Hematopoietic multipotent progenitor cell treated with erythropoietin and hydrocortisone succinate and interleukin-3 and kit ligand, for 8 days (in vitro differentiated cells): Measurements from ENCODE around the gene GRK5.
A peak's percentile ranks its signal among the peaks of the same experiment; 100 is the strongest.

Experiments
- DNase-seq: peaks from one replicate; pipeline ENCODE4 v3.0.0-alpha.2; 2015

The GRK5 gene

DNA sequence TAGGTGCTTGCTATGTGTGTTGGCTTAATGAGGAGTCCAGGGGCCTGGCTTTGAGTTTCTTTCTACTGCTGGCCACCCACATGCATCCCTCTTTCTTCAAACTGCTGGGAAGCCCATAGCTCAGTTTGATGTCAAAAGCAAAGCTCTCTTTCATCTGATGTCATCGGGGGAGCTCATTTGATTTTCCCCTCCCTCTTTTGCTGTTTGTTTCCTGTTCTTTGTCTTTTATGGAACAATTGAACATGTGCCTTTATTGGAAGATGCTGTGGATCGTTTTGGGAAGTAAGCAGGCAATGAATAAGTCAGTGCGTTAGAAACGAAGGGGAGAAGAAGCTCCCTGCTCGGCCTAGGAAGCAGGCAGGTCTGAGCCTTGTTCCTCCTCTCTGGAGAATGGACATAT lies 140.7 kb downstream of the GRK5 start:
- no peak for DNase-seq

DNA sequence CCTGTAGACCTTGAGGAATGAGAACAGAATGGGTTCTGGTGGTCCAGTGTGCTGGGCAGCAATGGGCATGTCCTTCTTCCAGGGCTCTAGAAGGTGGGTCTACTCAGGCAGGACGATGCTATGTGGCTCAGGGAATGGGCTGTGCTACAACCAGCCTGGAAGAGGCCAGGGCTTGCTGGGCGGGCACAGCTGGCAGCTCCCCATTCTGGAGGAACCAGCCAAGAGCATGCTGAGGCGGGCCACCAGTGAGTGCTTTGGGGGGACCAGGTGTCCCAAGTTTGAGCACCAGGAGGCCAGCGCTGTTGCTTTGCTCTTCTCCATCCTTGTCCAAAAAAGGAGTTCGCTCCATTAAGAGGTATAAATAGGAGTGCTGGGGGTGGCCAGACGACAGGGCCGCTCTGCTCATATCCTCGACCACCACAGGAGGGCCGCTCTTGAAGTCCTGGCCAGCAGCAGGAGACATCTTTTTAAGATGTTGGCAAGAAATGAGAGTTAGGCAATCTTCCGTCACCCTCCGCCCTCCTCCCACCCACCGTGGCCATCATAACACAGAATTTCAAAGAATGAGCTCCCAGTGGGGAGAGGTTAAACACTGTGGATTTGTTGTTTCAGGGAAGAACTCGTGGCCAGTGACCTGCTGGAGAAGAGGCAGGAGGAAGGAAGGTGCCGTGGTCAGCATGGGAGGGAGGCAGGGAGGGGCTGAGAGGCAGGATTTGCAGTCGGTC lies 141.3 kb downstream of the GRK5 start:
- no peak for DNase-seq

DNA sequence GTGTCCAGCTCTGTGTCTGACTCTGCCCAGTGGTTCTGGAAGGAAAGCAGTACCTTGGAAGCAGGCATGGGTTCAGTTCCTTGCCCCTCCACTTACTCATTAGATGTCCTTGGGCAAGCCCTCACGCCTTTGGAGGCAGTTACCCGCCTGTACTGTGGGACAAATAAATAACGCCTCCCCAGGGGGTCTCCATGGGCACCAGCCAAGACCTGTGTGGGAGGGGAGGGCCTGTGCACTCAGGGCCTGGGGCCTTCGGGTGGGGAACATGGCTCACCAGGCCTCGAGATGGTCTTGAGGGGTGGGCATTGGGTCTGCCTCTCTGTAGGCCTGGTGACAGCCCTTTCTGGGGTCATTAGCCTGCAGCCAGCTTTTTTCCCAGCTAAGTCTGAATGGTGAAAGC lies 142.0 kb downstream of the GRK5 start:
- no peak for DNase-seq

DNA sequence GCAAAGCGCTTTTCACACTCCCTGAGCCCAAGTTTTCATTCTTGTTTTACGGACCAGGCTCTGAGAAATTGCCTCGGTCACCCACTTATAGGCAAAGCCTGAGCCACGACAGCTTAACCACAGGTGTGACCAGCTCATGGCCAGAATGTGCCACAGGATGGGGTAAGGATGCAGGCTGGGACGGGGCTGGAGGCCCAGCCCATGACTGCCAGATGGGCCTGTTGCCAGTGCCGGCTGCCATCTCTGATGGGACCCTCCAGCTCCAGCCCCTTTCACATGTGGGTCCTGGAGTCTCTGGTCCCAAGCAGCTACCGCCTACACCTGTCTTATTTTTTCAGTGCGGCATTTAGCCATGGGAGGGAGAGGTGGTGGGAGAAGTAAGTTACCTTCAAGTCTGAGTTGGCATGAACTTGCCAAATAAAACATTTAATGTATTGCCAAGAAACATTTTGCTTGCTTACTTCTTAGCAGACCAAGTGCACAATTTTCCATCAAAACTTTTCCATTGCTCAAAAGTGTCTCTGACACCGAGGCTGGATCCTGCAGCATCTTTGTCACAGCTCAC lies 142.6 kb downstream of the GRK5 start:
- no peak for DNase-seq

DNA sequence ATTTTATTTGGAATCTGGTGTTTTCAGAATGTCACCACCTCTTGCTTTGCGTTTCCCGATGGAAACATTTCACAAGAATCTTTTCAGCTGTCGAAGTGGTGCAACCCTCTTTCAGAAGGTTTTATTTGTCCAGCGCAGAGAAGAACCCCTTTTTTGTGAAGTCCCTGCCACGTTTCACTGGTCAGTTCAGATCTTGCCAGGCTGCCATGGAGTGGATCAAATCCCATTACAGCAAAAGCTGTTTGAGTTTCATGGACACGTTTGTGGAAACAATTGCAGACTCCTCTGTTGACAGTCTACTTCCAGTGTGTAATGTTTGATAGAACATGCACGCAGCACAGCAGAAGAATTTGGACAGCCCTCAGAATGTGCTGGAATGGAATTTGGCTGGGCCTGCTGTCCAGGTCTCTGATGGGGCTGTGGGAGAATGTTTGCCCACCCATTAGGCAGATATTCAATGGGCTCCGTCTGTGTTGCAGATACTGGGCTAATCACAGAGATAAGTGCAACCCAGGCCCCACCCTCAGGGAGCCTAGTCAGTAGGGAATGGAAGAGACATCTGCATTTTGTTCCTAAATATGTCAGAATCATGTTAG lies 143.2 kb downstream of the GRK5 start:
- no peak for DNase-seq

DNA sequence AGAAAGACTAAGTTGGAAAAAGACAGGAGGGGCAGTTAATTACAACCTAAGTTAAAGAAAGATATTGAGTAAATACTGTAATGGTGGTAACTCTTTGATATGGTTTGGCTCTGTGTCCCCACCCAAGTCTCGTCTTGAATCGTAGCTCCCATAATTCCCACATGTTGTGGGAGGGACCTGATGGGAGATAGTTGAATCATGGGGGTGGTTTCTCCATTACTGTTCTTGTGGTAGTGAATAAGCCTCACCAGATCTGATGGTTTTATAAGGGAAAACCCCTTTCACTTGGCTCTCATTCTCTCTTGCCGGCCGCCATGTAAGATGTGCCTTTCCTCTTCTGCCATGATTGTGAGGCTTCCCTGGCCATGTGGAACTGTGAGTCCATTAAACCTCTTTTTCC lies 143.8 kb downstream of the GRK5 start:
- no peak for DNase-seq

DNA sequence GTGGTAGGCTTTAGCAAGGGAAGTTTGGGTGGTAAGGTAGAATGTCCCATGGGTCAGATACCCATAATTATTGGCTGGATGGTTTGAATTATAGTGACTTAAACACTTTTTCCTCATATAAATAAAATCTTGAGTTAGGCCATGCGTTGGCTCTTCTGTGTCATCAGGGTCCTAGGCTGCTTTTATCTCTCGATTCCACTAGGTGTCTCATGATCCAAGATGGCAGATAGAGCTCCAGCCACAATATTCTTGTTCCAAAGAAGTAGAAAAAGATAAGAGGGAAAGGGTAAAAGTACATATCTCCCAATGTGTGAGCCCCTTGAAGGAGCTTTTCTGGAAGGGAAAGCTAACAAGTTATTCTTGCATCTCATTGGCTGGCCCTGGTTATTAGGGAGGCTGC lies 144.7 kb downstream of the GRK5 start:
- peak; percentile 21 for DNase-seq

DNA sequence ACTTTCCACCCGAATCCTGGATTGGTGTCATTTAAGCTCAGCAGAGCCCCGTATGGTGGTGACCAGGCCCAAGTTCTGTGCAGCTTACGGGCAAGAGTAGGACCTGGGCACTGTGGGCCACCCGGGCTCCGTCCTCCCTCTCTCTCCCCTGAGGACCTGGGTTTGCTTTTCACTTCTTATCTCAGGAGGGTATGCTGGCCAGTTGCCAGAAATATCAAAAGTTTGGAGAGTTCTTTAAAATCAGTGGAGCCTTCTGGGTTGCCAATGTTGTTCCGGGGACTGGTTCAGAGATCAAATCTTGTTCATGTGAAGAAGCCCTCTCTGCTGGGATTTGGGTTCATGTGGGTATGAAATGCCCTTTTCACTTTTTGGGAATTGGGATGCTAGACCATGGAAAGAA lies 145.4 kb downstream of the GRK5 start:
- DNase-seq = no peak

DNA sequence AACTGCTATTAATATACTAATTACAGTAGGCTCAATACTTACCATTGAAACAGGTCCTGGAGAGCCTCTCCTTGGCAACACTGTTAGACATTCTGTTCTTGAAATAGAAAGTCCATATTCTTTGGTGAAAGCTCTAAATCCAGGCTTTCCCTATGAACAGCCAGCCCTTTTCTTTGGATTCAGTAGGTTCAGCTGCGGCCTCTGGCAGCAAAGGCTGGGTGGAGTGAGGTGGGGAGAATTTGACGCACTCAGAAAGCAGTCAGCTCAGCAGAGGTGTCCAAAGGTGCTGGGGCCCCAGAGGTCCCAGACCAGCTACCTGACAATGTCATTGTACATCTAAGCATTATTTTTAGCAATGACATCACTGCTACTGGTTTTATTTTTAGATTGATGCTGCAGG lies 146.1 kb downstream of the GRK5 start:
- DNase-seq = no peak

DNA sequence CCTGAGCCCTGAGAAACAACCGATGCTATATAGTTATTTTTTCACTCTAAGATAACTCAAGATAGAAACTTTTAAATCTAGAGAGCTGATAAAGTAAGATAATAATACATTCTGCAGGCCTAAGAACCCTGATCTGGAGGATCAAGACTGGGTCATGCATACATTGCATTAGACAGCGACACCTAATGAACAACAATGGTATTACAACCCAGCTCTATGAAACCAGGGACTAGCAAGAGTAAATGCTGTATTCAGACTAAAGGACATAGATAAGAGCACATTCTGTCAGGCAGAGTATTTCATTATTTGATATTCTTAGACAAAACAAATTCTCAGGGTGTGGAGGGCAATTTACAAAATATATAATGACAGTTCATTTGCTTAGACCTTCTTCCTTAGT lies 148.6 kb downstream of the GRK5 start:
- peak; percentile 22 for DNase-seq

DNA sequence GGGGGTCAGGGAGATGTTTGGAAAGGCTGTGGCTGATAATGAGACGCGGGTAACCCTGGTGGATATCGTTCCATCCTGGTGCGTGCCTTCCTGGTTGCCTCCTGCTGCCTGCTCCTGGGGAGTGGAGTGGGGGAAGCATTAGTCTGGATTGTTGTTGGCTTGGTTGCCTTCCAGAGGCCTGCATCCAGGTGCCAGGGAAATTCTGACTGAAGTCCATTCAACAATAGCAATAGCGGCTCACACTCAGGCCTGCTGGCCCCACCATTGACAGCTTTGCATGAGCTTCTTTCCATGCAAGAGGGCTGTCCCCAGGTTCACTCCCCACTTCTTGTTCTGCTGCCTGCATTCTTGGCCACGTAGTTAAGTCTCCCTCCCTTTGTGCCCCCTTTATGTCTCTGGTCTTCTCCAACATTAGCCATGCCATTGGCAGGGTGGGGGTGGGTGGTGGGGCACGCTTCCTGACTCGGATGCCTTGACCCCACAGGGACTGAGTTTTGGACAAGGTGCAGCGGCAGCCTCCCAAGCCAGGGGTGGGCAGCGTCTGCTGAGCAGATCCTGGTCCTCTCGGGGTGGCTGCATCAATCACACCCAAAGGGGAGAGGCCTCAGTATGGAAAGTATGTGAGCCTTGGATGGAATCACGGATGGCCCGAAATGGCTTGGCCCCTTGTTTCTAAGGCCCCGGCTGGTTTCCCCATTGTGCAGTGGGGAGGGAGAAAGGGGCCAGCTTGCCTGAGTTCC lies 150.2 kb downstream of the GRK5 start:
- no peak for DNase-seq

DNA sequence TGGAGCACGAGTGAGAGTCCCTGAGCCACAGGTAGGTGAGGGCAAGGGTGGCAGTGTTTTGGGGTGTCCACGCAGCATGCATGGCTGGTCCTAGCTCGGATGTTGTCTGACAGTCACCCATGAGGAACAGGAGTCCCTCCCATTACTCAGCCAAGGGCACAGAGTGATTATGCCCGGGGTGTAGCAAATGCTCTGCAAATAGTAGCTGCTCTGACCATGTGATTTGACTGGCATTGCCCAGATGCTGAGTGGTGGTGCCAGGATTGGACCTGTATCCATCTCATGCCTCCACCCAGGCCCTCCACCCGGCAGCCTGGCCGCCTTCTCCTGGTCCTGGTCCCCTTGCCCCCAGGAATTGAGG lies 150.8 kb downstream of the GRK5 start:
- DNase-seq = no peak

DNA sequence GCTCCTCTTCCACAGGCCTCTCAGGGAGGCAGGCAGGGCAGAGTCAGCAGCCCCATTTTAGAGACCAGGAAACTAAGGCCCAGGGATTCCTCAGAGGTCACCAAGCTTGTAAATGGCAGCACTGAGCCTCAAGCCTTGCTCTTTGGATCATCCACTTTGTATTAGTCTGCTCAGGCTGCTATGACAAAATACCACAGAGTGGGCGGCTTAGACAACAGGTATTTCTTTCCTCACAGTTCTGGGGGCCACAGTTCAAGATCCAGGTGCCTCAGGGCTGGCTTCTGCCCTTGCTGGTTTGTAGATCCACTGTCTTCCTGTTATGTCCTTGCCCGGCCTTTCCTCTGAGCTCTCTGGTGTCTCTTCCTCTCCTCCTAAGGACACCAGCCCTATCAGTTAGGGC lies 151.2 kb downstream of the GRK5 start:
- no peak for DNase-seq

DNA sequence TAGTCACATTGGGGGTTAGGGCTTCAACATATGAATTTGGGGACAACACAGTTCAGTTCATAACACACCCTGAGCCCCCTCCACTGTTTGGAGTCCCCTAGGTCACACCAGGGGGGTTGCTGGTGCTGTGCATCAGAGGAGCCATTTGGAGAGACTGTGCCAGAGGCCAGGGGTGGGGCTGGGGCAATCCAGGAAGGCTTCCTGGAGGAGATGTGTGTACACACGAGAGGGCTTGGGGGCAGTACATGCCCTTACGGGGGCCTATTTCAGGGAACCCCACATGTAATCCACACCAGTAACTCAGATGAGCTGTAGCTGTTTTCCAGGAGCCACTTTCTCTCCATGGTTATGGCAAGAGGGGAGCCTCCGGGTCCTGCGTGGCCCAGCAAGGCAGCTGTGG lies 151.7 kb downstream of the GRK5 start:
- DNase-seq = no peak

DNA sequence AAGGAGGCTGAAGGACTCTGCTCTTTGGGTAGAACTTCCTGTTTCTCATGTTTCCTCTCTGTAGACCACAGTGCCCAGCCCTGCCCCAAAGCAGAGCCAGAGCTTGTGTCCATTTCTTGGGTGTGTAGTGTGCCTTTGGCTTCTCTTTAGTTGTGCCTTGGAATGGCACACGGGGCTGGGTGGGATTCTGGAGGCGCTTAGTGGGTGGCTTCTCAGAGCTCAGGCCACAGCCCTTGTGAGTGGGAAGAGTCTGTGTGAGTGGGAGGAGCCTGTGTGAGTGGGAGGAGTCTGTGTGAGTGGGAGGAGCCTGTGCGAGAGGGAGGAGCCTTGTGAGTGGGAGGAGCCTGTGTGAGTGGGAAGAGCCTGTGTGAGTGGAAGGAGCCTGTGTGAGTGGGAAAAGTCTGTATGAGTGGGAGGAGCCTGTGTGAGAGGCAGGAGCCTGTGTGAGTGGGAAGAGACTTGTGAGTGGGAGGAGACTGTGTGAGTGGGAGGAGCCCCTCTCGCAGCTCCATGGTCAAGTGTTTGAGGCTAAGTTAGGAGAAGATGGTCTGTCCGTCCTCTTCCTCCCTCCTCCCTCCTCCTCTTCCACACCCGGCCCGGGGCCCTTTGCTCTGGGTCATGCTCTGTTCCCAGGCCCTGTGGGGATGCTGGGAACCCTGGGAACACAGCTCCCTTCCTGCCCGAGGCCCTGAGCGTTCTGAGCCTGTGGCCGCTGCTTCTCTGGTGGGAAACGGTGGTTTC lies 153.0 kb downstream of the GRK5 start:
- DNase-seq = no peak

DNA sequence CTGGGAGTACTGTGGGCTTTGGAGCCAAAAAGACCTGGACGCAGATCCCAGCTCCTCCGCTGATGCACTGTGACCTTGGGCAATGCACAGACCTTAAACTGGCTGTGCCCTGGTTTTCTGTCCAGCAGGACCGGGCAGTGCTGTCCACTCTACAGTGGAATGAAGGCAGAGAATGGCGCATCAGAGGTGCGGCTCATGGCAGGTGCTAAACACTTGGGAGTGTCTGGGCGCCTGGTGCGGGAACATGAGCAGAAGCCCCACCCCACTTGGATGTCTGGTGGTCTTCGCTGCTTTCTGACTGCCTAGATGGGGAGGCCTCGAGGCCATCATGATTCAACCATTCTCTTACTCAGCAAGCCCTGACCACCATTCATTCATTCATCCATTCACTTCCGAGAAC lies 153.7 kb downstream of the GRK5 start:
- DNase-seq = no peak

DNA sequence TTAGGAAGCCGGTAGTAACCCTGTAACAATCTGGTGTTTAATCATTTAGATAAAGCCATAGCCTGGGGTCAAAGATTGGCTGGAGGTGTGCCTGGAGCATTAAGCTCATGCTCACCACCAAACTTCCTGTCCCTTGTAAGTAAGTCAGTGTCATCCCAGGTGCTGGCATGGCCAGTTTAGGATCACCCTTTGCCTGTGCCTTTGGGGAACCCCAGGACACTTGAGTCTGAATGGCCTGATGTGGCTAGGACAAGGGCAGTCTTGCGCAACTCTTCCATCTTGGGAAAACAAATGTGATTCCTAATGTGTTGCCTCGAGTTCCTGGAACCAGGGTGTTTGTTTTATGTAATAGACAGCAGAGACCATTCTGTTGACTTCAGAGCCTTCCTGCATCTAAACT lies 154.8 kb downstream of the GRK5 start:
- DNase-seq = no peak

DNA sequence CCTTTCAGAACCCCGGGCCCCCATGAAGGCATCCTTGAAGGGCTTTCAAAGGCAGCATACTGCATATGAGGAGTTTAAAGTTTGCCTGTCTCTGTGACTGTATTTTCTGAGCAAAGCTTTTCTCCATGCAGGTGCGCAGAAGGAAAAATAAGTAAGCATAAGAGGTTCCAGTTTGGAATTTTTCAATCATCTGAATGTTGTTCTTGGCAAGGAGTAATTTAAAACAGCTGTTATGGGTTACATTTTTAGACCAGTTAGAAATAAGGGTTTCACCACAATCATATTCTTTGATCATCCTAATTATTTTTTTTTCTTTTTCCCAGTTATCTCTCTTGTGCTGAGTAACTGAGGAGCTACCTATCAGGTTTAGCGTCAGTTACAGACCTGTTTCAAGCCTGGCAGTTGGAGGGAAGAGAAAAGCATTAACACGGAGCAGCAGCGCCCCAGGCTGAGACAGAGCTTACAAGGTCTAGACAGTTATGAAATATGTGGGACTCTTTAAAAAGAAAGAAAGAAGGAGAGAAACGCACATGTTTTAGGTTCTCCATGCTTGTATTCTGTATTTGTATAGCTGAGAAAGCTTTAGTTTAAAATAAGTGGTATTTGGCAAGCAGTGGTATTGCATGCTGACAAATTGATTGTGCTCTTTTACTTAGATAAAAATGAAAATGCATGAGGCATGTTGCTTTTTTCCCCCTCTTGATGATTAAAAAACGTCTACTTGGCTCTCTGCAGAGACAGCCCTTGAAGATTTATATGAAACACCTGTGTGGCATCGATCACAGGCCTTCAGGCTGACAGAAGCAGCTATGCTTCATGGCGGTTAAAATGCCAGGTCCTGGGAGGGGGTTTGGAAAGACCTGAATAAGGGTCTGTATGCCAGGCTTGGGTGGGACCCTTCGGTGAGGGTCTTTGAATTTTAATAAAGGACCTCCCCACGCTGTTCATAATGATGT lies 157.6 kb downstream of the GRK5 start:
- no peak for DNase-seq

DNA sequence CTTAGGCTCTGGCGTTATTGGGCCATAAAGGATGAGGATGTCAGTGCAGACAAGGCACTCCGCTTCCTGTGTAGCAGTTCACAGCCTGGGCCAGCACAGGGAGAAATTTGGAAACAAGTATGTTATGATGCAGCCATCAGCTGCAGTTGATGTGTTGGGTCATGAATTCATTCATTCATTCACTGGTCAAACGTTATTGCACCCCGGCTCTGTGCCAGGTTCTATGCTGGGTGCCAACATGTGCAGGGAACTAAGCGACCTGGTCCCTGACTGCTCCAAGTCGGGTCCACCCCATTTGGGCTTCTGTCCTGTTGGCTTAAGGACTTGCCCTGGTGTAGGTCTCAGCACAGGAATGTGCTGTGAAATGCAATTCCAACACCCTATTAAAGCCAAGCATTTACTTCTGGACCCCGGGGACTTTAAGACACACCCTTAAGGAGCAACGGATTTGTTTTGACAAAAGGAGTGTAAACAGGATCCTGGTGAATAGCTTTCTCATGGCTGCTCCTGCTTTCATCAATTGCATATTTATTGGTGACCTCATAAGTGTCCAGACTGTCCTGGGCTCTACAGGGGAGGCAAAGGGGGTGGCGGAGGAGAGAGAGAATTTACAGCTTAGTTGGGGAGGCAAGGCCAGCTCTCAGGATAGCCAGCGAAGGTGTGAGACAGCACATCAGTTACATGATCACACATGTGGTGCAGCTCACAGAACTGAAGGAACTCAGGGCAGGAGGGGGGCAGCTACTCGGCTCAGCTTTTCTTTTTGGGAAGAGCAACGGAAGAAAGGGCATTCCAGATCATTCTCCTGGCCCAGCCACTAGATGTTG lies 158.6 kb downstream of the GRK5 start:
- no peak for DNase-seq

DNA sequence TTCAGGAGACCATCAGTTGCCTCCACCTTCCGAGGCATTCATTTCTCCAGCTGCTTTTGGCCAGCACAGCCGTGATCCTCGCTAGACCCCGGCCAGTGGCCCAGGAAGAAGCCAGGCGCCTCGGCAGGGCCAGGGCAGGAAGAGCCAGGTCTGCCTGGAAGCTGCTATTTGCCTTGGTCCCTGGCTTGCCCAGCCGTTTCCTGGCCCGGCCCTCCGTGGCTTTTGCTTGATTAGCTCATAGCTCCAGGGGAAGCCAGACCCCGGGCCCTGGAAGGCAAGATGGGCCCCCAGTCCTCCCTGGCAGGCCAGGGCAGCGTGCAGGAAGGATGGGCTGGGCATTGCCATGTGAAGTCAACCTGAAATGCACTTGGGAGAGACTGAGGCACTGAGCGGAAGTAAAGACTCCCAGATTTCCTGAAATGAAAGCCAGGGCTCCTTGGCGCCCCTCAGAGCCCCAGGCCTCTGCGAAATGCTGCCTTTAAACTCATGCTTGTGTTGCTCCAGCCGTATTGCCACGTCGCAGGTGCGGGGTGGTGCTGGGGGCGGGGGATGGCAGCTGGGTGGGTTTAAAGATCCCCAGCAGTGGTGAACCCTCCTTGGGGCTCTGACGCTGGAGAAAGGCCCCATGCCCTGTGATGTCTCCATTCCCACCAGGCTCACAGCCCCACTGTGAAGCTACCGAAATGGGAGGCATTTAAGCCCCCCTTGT lies 160.6 kb downstream of the GRK5 start:
- no peak for DNase-seq

DNA sequence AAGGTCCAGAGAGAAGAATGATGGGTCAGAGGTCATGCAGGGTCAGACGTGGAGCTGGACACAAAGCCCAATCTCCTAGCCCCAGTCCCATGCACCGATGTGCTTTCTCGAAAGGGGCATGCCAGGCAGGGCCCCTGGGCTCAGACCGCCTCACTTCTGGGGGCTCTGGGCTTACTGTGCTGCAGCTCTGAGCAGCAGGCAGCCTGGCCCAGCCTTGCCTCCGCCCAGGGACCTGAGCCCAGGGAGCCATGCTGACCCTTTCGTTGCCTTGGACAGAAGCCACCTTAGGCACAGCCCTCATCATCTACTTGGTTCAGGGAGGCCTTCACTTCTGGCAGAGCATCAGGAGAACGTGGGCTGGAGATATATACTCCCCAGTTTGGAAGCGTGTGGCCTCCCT lies 161.2 kb downstream of the GRK5 start:
- DNase-seq = no peak
